Hepatocyte (in vitro differentiated cells): ENCODE data around the gene BRCA2.

Experiments
- CTCF ChIP-seq: fragments of 200-600 bp; sonication (generic); IDR thresholded peaks from 2 replicates; pipeline ENCODE4 v1.5.1; 2016; ENCODE audit warnings: antibody characterized with exemption, mild to moderate bottlenecking; ENCODE audit not compliant: poor library complexity
- EZH2 ChIP-seq: fragments of 200-600 bp; sonication (generic); IDR thresholded peaks from 2 replicates; pipeline ENCODE4 v1.6.1; 2016; ENCODE audit warnings: antibody characterized with exemption, mild to moderate bottlenecking, borderline replicate concordance
- EZH2phosphoT487 ChIP-seq: fragments of 200-600 bp; sonication (generic); IDR thresholded peaks from one replicate; pipeline ENCODE4 v1.6.1; 2018; ENCODE audit warnings: antibody characterized with exemption, mild to moderate bottlenecking, low read depth, moderate library complexity; ENCODE audit not compliant: unreplicated experiment, severe bottlenecking

- TF ChIP-seq CTCF = no peak
- no peak for TF ChIP-seq EZH2
- TF ChIP-seq EZH2phosphoT487 = no peak
Observed at GRCh38 chr13:32265726-32266125, 49.6 kb upstream of the BRCA2 start.
